HG02623 (cell line): ENCODE results near the gene CDIP1.
A peak's percentile ranks its signal among the peaks of the same experiment; 100 is the strongest.

ENCODE experiments used
- ATAC-seq: cut with Tn5 transposase; IDR thresholded peaks from one replicate; pipeline ENCODE4 v1.9.1; 2021; ENCODE audit warnings: moderate library complexity; ENCODE audit not compliant: unreplicated experiment

The CDIP1 gene

GRCh38 chr16:4515611-4516233 lies 22.9 kb downstream of the CDIP1 start:
- no peak for ATAC-seq

GRCh38 chr16:4514606-4515005 lies 24.0 kb downstream of the CDIP1 start:
- ATAC-seq, result no peak

GRCh38 chr16:4513881-4514280 lies 24.7 kb downstream of the CDIP1 start:
- ATAC-seq, result no peak

- ATAC-seq, result no peak
These were observed 25.3 kb downstream of the CDIP1 start for GRCh38 chr16:4513086-4513860.

- no peak for ATAC-seq
These were observed 26.1 kb downstream of the CDIP1 start for GRCh38 chr16:4512473-4512872.

GRCh38 chr16:4511441-4512082 lies 27.0 kb downstream of the CDIP1 start:
- no peak for ATAC-seq

- ATAC-seq, result no peak
These were observed 27.7 kb downstream of the CDIP1 start for GRCh38 chr16:4510747-4511426.

GRCh38 chr16:4510131-4510530 lies 28.4 kb downstream of the CDIP1 start:
- no peak for ATAC-seq

- ATAC-seq, result no peak
These were observed 29.2 kb downstream of the CDIP1 start for GRCh38 chr16:4509420-4509819.

GRCh38 chr16:4508806-4509205 lies 29.8 kb downstream of the CDIP1 start:
- ATAC-seq, result no peak

GRCh38 chr16:4507588-4508345 lies 30.8 kb downstream of the CDIP1 start:
- no peak for ATAC-seq

- ATAC-seq, result no peak
These were observed 32.1 kb downstream of the CDIP1 start for GRCh38 chr16:4506450-4506849.

GRCh38 chr16:4505356-4506147 lies 33.0 kb downstream of the CDIP1 start:
- ATAC-seq, result peak; percentile 63

GRCh38 chr16:4501071-4501478 lies 37.5 kb downstream of the CDIP1 start:
- ATAC-seq, result no peak

- no peak for ATAC-seq
These were observed 38.3 kb downstream of the CDIP1 start for GRCh38 chr16:4500272-4500671.

- no peak for ATAC-seq
These were observed 39.4 kb downstream of the CDIP1 start for GRCh38 chr16:4499196-4499555.

GRCh38 chr16:4498546-4499195 lies 39.9 kb downstream of the CDIP1 start:
- no peak for ATAC-seq

GRCh38 chr16:4496305-4496704 lies 42.3 kb downstream of the CDIP1 start:
- no peak for ATAC-seq

- no peak for ATAC-seq
These were observed 42.8 kb downstream of the CDIP1 start for GRCh38 chr16:4495766-4496165.
